Keratinocyte (primary cell): ENCODE data around the gene UPK1B. TPM values are rescaled to one million over a fixed set of nuclear protein-coding genes. Genes with fewer than 3 reads are reported as not detected.

ENCODE experiments used
- DNase-seq: peaks from one replicate; pipeline ENCODE4 v3.0.0-alpha.2; 2011; ENCODE audit warnings: low read depth, missing footprints, low spot score
- FAIRE-seq: peaks from 2 replicates; lab custom pipeline; 2011; peaks lifted over from hg19 to GRCh38; lab: Jason Lieb, UNC
- H2AFZ ChIP-seq: 2 replicates; pipeline ENCODE4 v1.6.0; 2012; ENCODE audit warnings: low read length, control low read depth, inconsistent platforms; ENCODE audit not compliant: control insufficient read depth
- H3K27ac ChIP-seq: 2 replicates; pipeline ENCODE4 v1.5.1; 2011; ENCODE audit warnings: low read length; ENCODE audit not compliant: control insufficient read depth, insufficient read depth
- H3K27me3 ChIP-seq: 3 replicates; pipeline ENCODE4 v1.6.0; 2011; ENCODE audit warnings: low read length; ENCODE audit not compliant: control insufficient read depth, insufficient read depth; ENCODE audit errors: extremely low read depth
- H3K36me3 ChIP-seq, 2 experiments: 2 replicates in 1 of 2; 3 replicates in 1 of 2; pipeline ENCODE4 v1.5.1; 2011; ENCODE audit warnings: low read length in 2 of 2, mild to moderate bottlenecking in 1 of 2; ENCODE audit not compliant: control insufficient read depth in 2 of 2, insufficient read depth in 2 of 2; ENCODE audit errors: extremely low read depth in 1 of 2
- H3K4me1 ChIP-seq: 3 replicates; pipeline ENCODE4 v1.5.1; 2011; ENCODE audit warnings: low read length; ENCODE audit not compliant: control insufficient read depth, insufficient read depth; ENCODE audit errors: extremely low read depth
- H3K4me2 ChIP-seq: 3 replicates; pipeline ENCODE4 v1.6.0; 2011; ENCODE audit warnings: low read depth, low read length; ENCODE audit not compliant: control insufficient read depth, insufficient read depth; ENCODE audit errors: extremely low read depth
- H3K4me3 ChIP-seq, 3 experiments: fragments of 200-600 bp in 1 of 3; sonication (generic) in 1 of 3; 2 replicates in 2 of 3; 3 replicates in 1 of 3; pipeline ENCODE4 v1.5.1; 2011 to 2016; ENCODE audit warnings: low read length in 3 of 3, mild to moderate bottlenecking in 3 of 3, control low read depth in 2 of 3, inconsistent platforms in 1 of 3, low read depth in 1 of 3, mixed read lengths in 1 of 3, mixed run types in 1 of 3, moderate library complexity in 1 of 3; ENCODE audit not compliant: control insufficient read depth in 2 of 3, insufficient read depth in 2 of 3; ENCODE audit errors: extremely low read depth in 1 of 3
- H3K79me2 ChIP-seq: 2 replicates; pipeline ENCODE4 v1.6.0; 2012; ENCODE audit warnings: low read length; ENCODE audit not compliant: control insufficient read depth, insufficient read depth
- H3K9ac ChIP-seq: 3 replicates; pipeline ENCODE4 v1.6.0; 2011; ENCODE audit warnings: low read length; ENCODE audit not compliant: control insufficient read depth, insufficient read depth; ENCODE audit errors: extremely low read depth
- H3K9me1 ChIP-seq: 3 replicates; pipeline ENCODE4 v1.6.0; 2011; ENCODE audit warnings: low read length; ENCODE audit not compliant: control insufficient read depth, insufficient read depth; ENCODE audit errors: extremely low read depth
- H3K9me3 ChIP-seq: 2 replicates; pipeline ENCODE4 v1.5.1; 2012; ENCODE audit warnings: low read depth, low read length; ENCODE audit not compliant: control insufficient read depth
- H4K20me1 ChIP-seq: 3 replicates; pipeline ENCODE4 v1.6.0; 2011; ENCODE audit warnings: low read length; ENCODE audit not compliant: control insufficient read depth, insufficient read depth; ENCODE audit errors: extremely low read depth
- EZH2 ChIP-seq: IDR thresholded peaks from one replicate; pipeline ENCODE4 v1.6.1; 2012; ENCODE audit warnings: inconsistent platforms, mild to moderate bottlenecking, low read length, moderate library complexity
- dilution Hi-C: fragments of 300-500 bp; cut with MboI; formaldehyde crosslinking; loops from one replicate; pipeline ENCODE4 v1.7.0; 2020; ENCODE audit warnings: low sequenced_read_pairs; ENCODE audit not compliant: extremely low pct_ligation_motif_present
- polyA plus RNA-seq, 5 experiments: library from polyadenylated mRNA; depleted of rRNA in 3 of 5; stranded (reverse) in 3 of 5; stranded (forward) in 1 of 5; unstranded in 1 of 5; fragments of >200 nt; gene quantifications; 1 replicate in 1 of 5; 2 replicates in 3 of 5; 3 replicates in 1 of 5; pipeline versions ENCODE4 v1.2.1 to v1.2.3, GENCODE V29; 2011 to 2012; ENCODE audit warnings: missing spikeins in 2 of 5, low read depth in 1 of 5, low replicate concordance in 1 of 5
- TF ChIP-seq, protein P1 (sequence below), 3 experiments: IDR thresholded peaks in 1 of 3; conservative IDR thresholded peaks in 1 of 3; optimal IDR thresholded peaks in 1 of 3; 2 replicates in 2 of 3; 3 replicates in 1 of 3; pipeline versions ENCODE3 to v1.5.1; 2011; ENCODE audit warnings: low read length in 3 of 3, mild to moderate bottlenecking in 3 of 3, moderate library complexity in 2 of 3, control low read depth in 1 of 3, inconsistent platforms in 1 of 3; ENCODE audit not compliant: insufficient read depth in 2 of 3; ENCODE audit errors: extremely low read depth in 1 of 3

UPK1B gene
- polyA plus RNA-seq, 1 donor (not counting 4 experiments of a cell fraction or from before 2014, with no cell fraction given), result 54.6 TPM

DNA sequence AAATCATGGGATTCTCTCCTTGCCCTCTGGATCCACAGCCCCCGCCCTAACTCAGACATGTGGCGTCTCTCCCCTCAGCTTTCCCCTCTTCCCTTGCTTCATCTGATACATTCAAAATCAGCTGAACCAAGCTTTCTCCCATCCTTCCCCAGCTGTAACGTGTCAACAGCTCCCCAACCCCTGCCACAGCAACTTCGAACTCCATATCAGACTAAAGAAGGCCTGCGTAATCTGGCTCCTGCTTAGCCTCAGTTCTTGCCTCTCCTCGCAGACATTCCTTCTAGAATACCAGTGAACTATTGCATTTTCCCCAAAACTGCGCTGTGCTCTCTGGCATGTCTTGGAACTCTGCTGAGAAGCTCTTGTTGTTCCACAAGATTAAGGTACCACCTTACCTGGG, 49.0 kb downstream of the UPK1B start:
- H3K4me3 ChIP-seq, result no peak overlapping the region
- H3K36me3 ChIP-seq, result peaks cover 26 to 33% of the 10 kb centered on the region in 2 experiments
- dilution Hi-C loops, result no loop called here
- no peak overlapping the region for H3K9ac ChIP-seq
- no peak overlapping the region for H2AFZ ChIP-seq
- H3K27ac ChIP-seq, result no peak overlapping the region
- no peaks in the 10 kb centered on the region for H3K4me1 ChIP-seq
- H3K27me3 ChIP-seq, result no peaks in the 10 kb centered on the region
- no peaks in the 10 kb centered on the region for H3K9me3 ChIP-seq
- H3K4me2 ChIP-seq, result no peak overlapping the region
- H4K20me1 ChIP-seq, result no peaks in the 10 kb centered on the region
- TF ChIP-seq EZH2, result no peak
- TF ChIP-seq, protein P1, sequence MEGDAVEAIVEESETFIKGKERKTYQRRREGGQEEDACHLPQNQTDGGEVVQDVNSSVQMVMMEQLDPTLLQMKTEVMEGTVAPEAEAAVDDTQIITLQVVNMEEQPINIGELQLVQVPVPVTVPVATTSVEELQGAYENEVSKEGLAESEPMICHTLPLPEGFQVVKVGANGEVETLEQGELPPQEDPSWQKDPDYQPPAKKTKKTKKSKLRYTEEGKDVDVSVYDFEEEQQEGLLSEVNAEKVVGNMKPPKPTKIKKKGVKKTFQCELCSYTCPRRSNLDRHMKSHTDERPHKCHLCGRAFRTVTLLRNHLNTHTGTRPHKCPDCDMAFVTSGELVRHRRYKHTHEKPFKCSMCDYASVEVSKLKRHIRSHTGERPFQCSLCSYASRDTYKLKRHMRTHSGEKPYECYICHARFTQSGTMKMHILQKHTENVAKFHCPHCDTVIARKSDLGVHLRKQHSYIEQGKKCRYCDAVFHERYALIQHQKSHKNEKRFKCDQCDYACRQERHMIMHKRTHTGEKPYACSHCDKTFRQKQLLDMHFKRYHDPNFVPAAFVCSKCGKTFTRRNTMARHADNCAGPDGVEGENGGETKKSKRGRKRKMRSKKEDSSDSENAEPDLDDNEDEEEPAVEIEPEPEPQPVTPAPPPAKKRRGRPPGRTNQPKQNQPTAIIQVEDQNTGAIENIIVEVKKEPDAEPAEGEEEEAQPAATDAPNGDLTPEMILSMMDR (optimal IDR thresholded peaks at IDR 0.05 in 1 of 3, IDR thresholded peaks at IDR 0.05 in 1 of 3, conservative IDR thresholded peaks at IDR 0.05 in 1 of 3; ENCODE audit: extremely low read depth in 1 of 3, insufficient read depth in 2 of 3, low read length in 3 of 3), result no peak
- DNase-seq (no peak), FAIRE-seq (no peak)
- H3K9me1 ChIP-seq, result no peaks in the 10 kb centered on the region
- H3K79me2 ChIP-seq, result no peaks in the 10 kb centered on the region

DNA sequence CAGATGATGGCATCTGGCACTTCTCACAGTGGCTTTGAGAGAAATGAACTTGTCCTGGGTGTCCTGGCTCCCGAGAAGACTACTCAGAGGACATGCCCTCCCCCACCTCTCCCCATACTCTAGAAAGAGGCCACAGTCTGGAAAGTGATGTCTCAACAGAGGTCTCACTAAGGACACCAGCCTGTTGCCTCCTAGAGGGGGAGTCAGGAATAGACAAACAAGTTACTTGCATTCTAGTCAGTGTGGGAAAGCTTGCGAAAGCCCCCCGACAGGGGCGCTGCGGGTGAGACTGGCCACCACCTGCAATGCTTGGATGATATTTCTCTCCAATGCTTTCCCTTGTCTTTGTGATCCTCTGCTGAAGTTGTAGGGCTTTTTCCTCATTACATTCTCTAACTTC, 50.1 kb downstream of the UPK1B start:
- no peak for DNase-seq
- H3K27me3 ChIP-seq, result no peaks in the 10 kb centered on the region
- no peak overlapping the region for H3K4me3 ChIP-seq
- no peaks in the 10 kb centered on the region for H3K9me3 ChIP-seq
- H4K20me1 ChIP-seq, result no peaks in the 10 kb centered on the region
- no peak overlapping the region for H2AFZ ChIP-seq
- H3K4me2 ChIP-seq, result no peak overlapping the region
- H3K9me1 ChIP-seq, result no peaks in the 10 kb centered on the region
- no peak for TF ChIP-seq EZH2
- TF ChIP-seq, protein P1 (optimal IDR thresholded peaks at IDR 0.05 in 1 of 3, IDR thresholded peaks at IDR 0.05 in 1 of 3, conservative IDR thresholded peaks at IDR 0.05 in 1 of 3; ENCODE audit: extremely low read depth in 1 of 3, insufficient read depth in 2 of 3, low read length in 3 of 3), result no peak
- H3K36me3 ChIP-seq, result peaks cover 19 to 28% of the 10 kb centered on the region in 2 experiments
- no peak overlapping the region for H3K27ac ChIP-seq
- no peaks in the 10 kb centered on the region for H3K79me2 ChIP-seq
- dilution Hi-C loops, result no loop called here
- no peak for FAIRE-seq
- no peak overlapping the region for H3K9ac ChIP-seq
- H3K4me1 ChIP-seq, result no peaks in the 10 kb centered on the region
